Measurements from ENCODE around the gene PCDHGB2.
"Not testable (repeated sequence)": the region's sequence is repeated elsewhere in the genome, so short reads cannot be mapped to it uniquely, and the experiment has no call there.

Gene PCDHGB2

GRCh38 chr5:141369994-141370848 lies 10.4 kb downstream of the PCDHGB2 start, which contains the start of gene PCDHGB3:
PCDHGB3 (plus strand) TSS chr5:141370242; CDS start chr5:141370395, 153 bp downstream.
- peak; percentile 50 for TF ChIP-seq CTCF (IDR thresholded peaks at IDR 0.05; ENCODE audit: low read depth, low read length)
- DNase-seq (ENCODE audit: extremely low read depth, low read depth) = no peak

- TF ChIP-seq CTCF (IDR thresholded peaks at IDR 0.05; ENCODE audit: low read depth, low read length) = no peak
- DNase-seq (ENCODE audit: extremely low read depth, low read depth) = no peak
These were observed 12.0 kb downstream of the PCDHGB2 start for GRCh38 chr5:141371572-141372475.

- DNase-seq (ENCODE audit: extremely low read depth, low read depth) = no peak
- peak; percentile 40 for TF ChIP-seq CTCF (IDR thresholded peaks at IDR 0.05; ENCODE audit: low read depth, low read length)
These were observed 14.0 kb downstream of the PCDHGB2 start, which contains the start of gene PCDHGA6 for GRCh38 chr5:141373673-141374317. PCDHGA6 (plus strand) TSS chr5:141373891; CDS start chr5:141374084, 193 bp downstream.

GRCh38 chr5:141374627-141375026 lies 14.8 kb downstream of the PCDHGB2 start:
- TF ChIP-seq CTCF (IDR thresholded peaks at IDR 0.05; ENCODE audit: low read depth, low read length) = no peak
- no peak for DNase-seq (ENCODE audit: extremely low read depth, low read depth)

GRCh38 chr5:141375444-141376155 lies 15.8 kb downstream of the PCDHGB2 start:
- not testable (repeated sequence) for DNase-seq (ENCODE audit: extremely low read depth, low read depth)

- peak; percentile 32 for TF ChIP-seq CTCF (IDR thresholded peaks at IDR 0.05; ENCODE audit: low read depth, low read length)
- DNase-seq (ENCODE audit: extremely low read depth, low read depth) = no peak
These were observed 22.9 kb downstream of the PCDHGB2 start, which contains the start of gene PCDHGA7 for GRCh38 chr5:141382469-141383294. PCDHGA7 (plus strand) TSS chr5:141382742; CDS start chr5:141382900, 158 bp downstream.
